GM21717 (cell line): Measurements from ENCODE around the gene SELENOK.

Experiments used
- ATAC-seq: cut with Tn5 transposase; IDR thresholded peaks from one replicate; pipeline ENCODE4 v1.9.1; 2021; ENCODE audit warnings: mild to moderate bottlenecking, moderate library complexity; ENCODE audit not compliant: unreplicated experiment

The SELENOK gene

GRCh38 chr3:53884623-53885022, 7.0 kb downstream of the SELENOK start:
- ATAC-seq, result no peak

- ATAC-seq, result no peak
Measured at GRCh38 chr3:53883008-53883407, 8.7 kb downstream of the SELENOK start.

GRCh38 chr3:53881691-53882593, 9.7 kb downstream of the SELENOK start, which contains the start of gene ACTR8:
ACTR8 (minus strand) TSS chr3:53882152; CDS start chr3:53882101, 51 bp downstream.
- ATAC-seq, result peak; percentile 82

GRCh38 chr3:53880396-53881345, 11.0 kb downstream of the SELENOK start:
- ATAC-seq, result no peak

GRCh38 chr3:53865732-53866499, 25.7 kb downstream of the SELENOK start:
- no peak for ATAC-seq

- ATAC-seq, result no peak
Measured at GRCh38 chr3:53863145-53863544, 28.5 kb downstream of the SELENOK start.

GRCh38 chr3:53862241-53862640, 29.4 kb downstream of the SELENOK start:
- no peak for ATAC-seq

- no peak for ATAC-seq
Measured at GRCh38 chr3:53860196-53860595, 31.5 kb downstream of the SELENOK start.

GRCh38 chr3:53859178-53859577, 32.5 kb downstream of the SELENOK start:
- no peak for ATAC-seq

- ATAC-seq, result no peak
Measured at GRCh38 chr3:53858096-53858741, 33.4 kb downstream of the SELENOK start.

GRCh38 chr3:53856964-53857363, 34.7 kb downstream of the SELENOK start:
- ATAC-seq, result no peak

GRCh38 chr3:53850895-53851294, 40.8 kb downstream of the SELENOK start:
- ATAC-seq, result no peak

GRCh38 chr3:53849916-53850315, 41.7 kb downstream of the SELENOK start:
- ATAC-seq, result no peak

- no peak for ATAC-seq
Measured at GRCh38 chr3:53846851-53847155, 44.9 kb downstream of the SELENOK start.

GRCh38 chr3:53846134-53846850, 45.4 kb downstream of the SELENOK start, which contains the start of the genes CHDH and IL17RB:
CHDH (minus strand) TSS chr3:53846419; CDS start chr3:53824008, 22,411 bp downstream.
IL17RB (plus strand) TSS chr3:53846568; CDS start chr3:53846589, 21 bp downstream.
- ATAC-seq, result no peak

GRCh38 chr3:53845881-53846133, 45.9 kb downstream of the SELENOK start:
- no peak for ATAC-seq

GRCh38 chr3:53845103-53845880, 46.4 kb downstream of the SELENOK start:
- no peak for ATAC-seq

- ATAC-seq, result no peak
Measured at GRCh38 chr3:53844262-53845102, 47.2 kb downstream of the SELENOK start.
